Measurements from ENCODE around the gene GRIK3. TPM values are rescaled to one million over a fixed set of nuclear protein-coding genes. Genes with fewer than 3 reads are reported as not detected.

GRIK3 gene
- total and polyA plus RNA-seq, 2 experiments from 2014 or later = under 0.01 TPM; not detected in 1

GRCh38 chr1:36883315-36883949 lies 150.9 kb downstream of the GRIK3 start:
- no peaks in the 10 kb centered on the region for H3K9me2 ChIP-seq (replicated peaks; ENCODE audit: insufficient read depth)
- no peaks in the 10 kb centered on the region for H3K9me3 ChIP-seq (ENCODE audit: low read depth)
- no peaks in the 10 kb centered on the region for H3K4me1 ChIP-seq (ENCODE audit: insufficient read depth)
- H3K4me2 ChIP-seq = no peak overlapping the region
- H3K36me3 ChIP-seq (replicated peaks; ENCODE audit: insufficient read depth, low read depth) = no peaks in the 10 kb centered on the region
- no peaks in the 10 kb centered on the region for H3K79me2 ChIP-seq
- WGBS (ENCODE audit: low lambda C conversion rate, missing lambda C conversion rate) = 86% methylated on average over 3 of the region's 3 CpGs
- H4K20me1 ChIP-seq (ENCODE audit: insufficient read depth, poor library complexity, severe bottlenecking) = no peaks in the 10 kb centered on the region
- H2AFZ ChIP-seq = no peak overlapping the region
- H3K27ac ChIP-seq = no peak overlapping the region
- H3K4me3 ChIP-seq = no peak overlapping the region
- no peaks in the 10 kb centered on the region for H3K27me3 ChIP-seq
- no peak for DNase-seq (ENCODE audit: low spot score)
- TF ChIP-seq EZH2 (IDR thresholded peaks at IDR 0.05; ENCODE audit: borderline replicate concordance) = no peak
- no peak for TF ChIP-seq CTCF (IDR thresholded peaks at IDR 0.05; ENCODE audit: poor library complexity)
- no peak for TF ChIP-seq EZH2phosphoT487 (IDR thresholded peaks at IDR 0.05; ENCODE audit: low read depth, severe bottlenecking, unreplicated experiment)

- H3K27me3 ChIP-seq = no peaks in the 10 kb centered on the region
- H3K9me3 ChIP-seq (ENCODE audit: low read depth) = no peaks in the 10 kb centered on the region
- WGBS (ENCODE audit: low lambda C conversion rate, missing lambda C conversion rate) = 93% methylated on average over 11 of the region's 11 CpGs
- no peaks in the 10 kb centered on the region for H3K9me2 ChIP-seq (replicated peaks; ENCODE audit: insufficient read depth)
- H3K4me2 ChIP-seq = no peak overlapping the region
- H3K27ac ChIP-seq = no peak overlapping the region
- DNase-seq (ENCODE audit: low spot score) = no peak
- H4K20me1 ChIP-seq (ENCODE audit: insufficient read depth, poor library complexity, severe bottlenecking) = no peaks in the 10 kb centered on the region
- no peaks in the 10 kb centered on the region for H3K36me3 ChIP-seq (replicated peaks; ENCODE audit: insufficient read depth, low read depth)
- H3K4me1 ChIP-seq (ENCODE audit: insufficient read depth) = no peaks in the 10 kb centered on the region
- H3K79me2 ChIP-seq = no peaks in the 10 kb centered on the region
- H2AFZ ChIP-seq = no peak overlapping the region
- no peak overlapping the region for H3K4me3 ChIP-seq
- TF ChIP-seq EZH2 (IDR thresholded peaks at IDR 0.05; ENCODE audit: borderline replicate concordance) (no peak), EZH2phosphoT487 (IDR thresholded peaks at IDR 0.05; ENCODE audit: low read depth, severe bottlenecking, unreplicated experiment) (no peak), CTCF (IDR thresholded peaks at IDR 0.05; ENCODE audit: poor library complexity) (no peak)
Measured at GRCh38 chr1:36882536-36883285, 151.6 kb downstream of the GRIK3 start.

GRCh38 chr1:36881541-36881940 lies 152.8 kb downstream of the GRIK3 start:
- Histone ChIP-seq H3K9me2 (replicated peaks; ENCODE audit: insufficient read depth) (no peaks in the 10 kb centered on the region), H3K27me3 (no peaks in the 10 kb centered on the region), H4K20me1 (ENCODE audit: insufficient read depth, poor library complexity, severe bottlenecking) (no peaks in the 10 kb centered on the region), H3K27ac (no peak overlapping the region), H3K4me2 (no peak overlapping the region), H3K9me3 (ENCODE audit: low read depth) (no peaks in the 10 kb centered on the region), H3K79me2 (no peaks in the 10 kb centered on the region), H2AFZ (no peak overlapping the region), H3K4me3 (no peak overlapping the region), H3K4me1 (ENCODE audit: insufficient read depth) (no peaks in the 10 kb centered on the region), H3K36me3 (replicated peaks; ENCODE audit: insufficient read depth, low read depth) (no peaks in the 10 kb centered on the region)
- no peak for TF ChIP-seq EZH2phosphoT487 (IDR thresholded peaks at IDR 0.05; ENCODE audit: low read depth, severe bottlenecking, unreplicated experiment)
- no peak for TF ChIP-seq CTCF (IDR thresholded peaks at IDR 0.05; ENCODE audit: poor library complexity)
- TF ChIP-seq EZH2 (IDR thresholded peaks at IDR 0.05; ENCODE audit: borderline replicate concordance) = no peak
- DNase-seq (ENCODE audit: low spot score) = no peak
- 93% methylated on average over 6 of the region's 6 CpGs for WGBS (ENCODE audit: low lambda C conversion rate, missing lambda C conversion rate)
